Endothelial cell of umbilical vein (primary cell): ENCODE measurements around the gene FAM53B. TPM values are rescaled to one million over a fixed set of nuclear protein-coding genes. Genes with fewer than 3 reads are reported as not detected.

Source experiments
- BruUV-seq: library from RNA; stranded (reverse); fragments of 400-500 nt; replicated peaks from 2 replicates; lab custom pipeline; 2021; lab: Mats Ljungman, UMichigan
- CTCF ChIA-PET: fragments of 300-600, 350-600 bp; sonication (Branson Sonifier 250); formaldehyde crosslinking; loops from one replicate; lab custom pipeline; 2021; ENCODE audit warnings: antibody characterized with exemption, inconsistent platforms; lab: Charles Lee
- POLR2A ChIA-PET: fragments of 300-600, 350-600 bp; sonication (Branson Sonifier 250); formaldehyde crosslinking; loops from one replicate; lab custom pipeline; 2021; ENCODE audit warnings: antibody characterized with exemption, inconsistent platforms; lab: Charles Lee
- DNase-seq: peaks from one replicate; pipeline ENCODE4 v3.0.0-alpha.2; 2011; ENCODE audit warnings: low read depth, low spot score
- FAIRE-seq: peaks from 2 replicates; lab custom pipeline; 2011; peaks lifted over from hg19 to GRCh38; lab: Jason Lieb, UNC
- H2AFZ ChIP-seq: 2 replicates; pipeline ENCODE4 v1.6.0; 2012; ENCODE audit warnings: low read depth, low read length, control low read depth, inconsistent platforms
- H3K27ac ChIP-seq: 2 replicates; pipeline ENCODE4 v1.5.1; 2011; ENCODE audit warnings: low read depth, mild to moderate bottlenecking, control low read depth, low read length, moderate library complexity; ENCODE audit not compliant: insufficient read depth
- H3K27me3 ChIP-seq, 2 experiments: 2 replicates each; pipeline versions ENCODE4 v1.6.0 to v1.6.1; 2011; ENCODE audit warnings: low read length in 2 of 2, mixed read lengths in 1 of 2; ENCODE audit not compliant: control insufficient read depth in 2 of 2, insufficient read depth in 2 of 2
- H3K36me3 ChIP-seq, 2 experiments: 2 replicates in 1 of 2; 3 replicates in 1 of 2; pipeline ENCODE4 v1.5.1; 2011; ENCODE audit warnings: low read length in 2 of 2, mild to moderate bottlenecking in 1 of 2, moderate library complexity in 1 of 2; ENCODE audit not compliant: control insufficient read depth in 2 of 2, insufficient read depth in 2 of 2; ENCODE audit errors: extremely low read depth in 1 of 2
- H3K4me1 ChIP-seq: 3 replicates; pipeline ENCODE4 v1.5.1; 2011; ENCODE audit warnings: mild to moderate bottlenecking, low read length; ENCODE audit not compliant: control insufficient read depth, insufficient read depth; ENCODE audit errors: extremely low read depth
- H3K4me2 ChIP-seq: 2 replicates; pipeline ENCODE4 v1.6.1; 2011; ENCODE audit warnings: low read length, control low read depth, mixed read lengths; ENCODE audit not compliant: insufficient read depth
- H3K4me3 ChIP-seq, 3 experiments: fragments of 200-600 bp in 1 of 3; sonication (generic), shearing (Covaris generic) in 1 of 3; replicated peaks in 1 of 3; 2 replicates each; pipeline ENCODE4 v1.5.1; 2011 to 2016; ENCODE audit warnings: control low read depth in 3 of 3, low read length in 3 of 3, mild to moderate bottlenecking in 2 of 3, inconsistent platforms in 1 of 3, low read depth in 1 of 3, moderate library complexity in 1 of 3; ENCODE audit not compliant: insufficient read depth in 1 of 3
- H3K79me2 ChIP-seq: 2 replicates; pipeline ENCODE4 v1.6.0; 2012; ENCODE audit warnings: low read length, inconsistent platforms; ENCODE audit not compliant: control insufficient read depth, insufficient read depth
- H3K9ac ChIP-seq: replicated peaks from 2 replicates; pipeline ENCODE3; 2011; ENCODE audit warnings: low read length, control low read depth; ENCODE audit not compliant: insufficient read depth; ENCODE audit errors: extremely low read depth
- H3K9me1 ChIP-seq: replicated peaks from 3 replicates; pipeline ENCODE4 v1.6.0; 2011; ENCODE audit warnings: mild to moderate bottlenecking, low read length; ENCODE audit not compliant: control insufficient read depth, insufficient read depth; ENCODE audit errors: extremely low read depth
- H3K9me3 ChIP-seq: replicated peaks from 2 replicates; pipeline ENCODE4 v1.5.1; 2012; ENCODE audit warnings: low read length, inconsistent platforms; ENCODE audit not compliant: control insufficient read depth, insufficient read depth
- H4K20me1 ChIP-seq: replicated peaks from 2 replicates; pipeline ENCODE3; 2011; ENCODE audit warnings: mild to moderate bottlenecking, low read length; ENCODE audit not compliant: control insufficient read depth, insufficient read depth; ENCODE audit errors: extremely low read depth
- EZH2 ChIP-seq: IDR thresholded peaks from 2 replicates; pipeline ENCODE4 v1.6.1; 2012; ENCODE audit warnings: borderline replicate concordance, low read depth, mild to moderate bottlenecking, moderate library complexity, low read length, inconsistent platforms; ENCODE audit not compliant: severe bottlenecking
- FOS ChIP-seq: IDR thresholded peaks from 2 replicates; pipeline ENCODE4 v1.6.1; 2011; ENCODE audit warnings: mild to moderate bottlenecking, low read length, moderate library complexity, borderline replicate concordance; ENCODE audit not compliant: insufficient read depth
- GATA2 ChIP-seq: IDR thresholded peaks from 2 replicates; pipeline ENCODE4 v1.7.0; 2011; ENCODE audit warnings: low read depth, mild to moderate bottlenecking, moderate library complexity, mixed read lengths, low read length; ENCODE audit not compliant: insufficient read length, insufficient read depth
- JUN ChIP-seq: IDR thresholded peaks from 2 replicates; pipeline ENCODE4 v1.6.1; 2011; ENCODE audit warnings: borderline replicate concordance, low read depth; ENCODE audit not compliant: insufficient read length, insufficient read depth
- MYC ChIP-seq: IDR thresholded peaks from one replicate; pipeline ENCODE4 v1.6.1; 2011; ENCODE audit warnings: mild to moderate bottlenecking, low read depth, low read length
- POLR2A ChIP-seq: IDR thresholded peaks from 2 replicates; pipeline ENCODE4 v1.6.1; 2012; ENCODE audit warnings: low read depth, mild to moderate bottlenecking, control low read depth, low read length
- POLR2AphosphoS5 ChIP-seq: IDR thresholded peaks from 2 replicates; pipeline ENCODE4 v1.6.1; 2012; ENCODE audit warnings: low read depth, mild to moderate bottlenecking, control low read depth, low read length, moderate library complexity; ENCODE audit not compliant: insufficient read depth
- dilution Hi-C: fragments of 300-500 bp; cut with MboI; formaldehyde crosslinking; loops from one replicate; pipeline ENCODE4 v1.15.0; 2019; ENCODE audit warnings: low sequenced_read_pairs; ENCODE audit not compliant: extremely low pct_ligation_motif_present
- intact Hi-C: fragments of 100-400 bp; cut with micrococcal nuclease; formaldehyde crosslinking; loops from one replicate; pipeline ENCODE4 v1.10.0; 2022
- polyA plus RNA-seq, 4 experiments: library from polyadenylated mRNA; depleted of rRNA in 3 of 4; stranded (reverse) in 3 of 4; unstranded in 1 of 4; fragments of >200 nt; gene quantifications; 2 replicates each; pipeline versions ENCODE4 v1.2.1 to v1.2.3, GENCODE V29; 2011 to 2012; ENCODE audit warnings: missing spikeins in 1 of 4
- total RNA-seq: library from RNA; stranded (reverse); gene quantifications from 2 replicates; pipeline ENCODE4 v1.2.3, GENCODE V29; 2021
- TF ChIP-seq, protein P1 (sequence below), 2 donors: IDR thresholded peaks; 1 replicate in 1 of 2; 2 replicates in 1 of 2; pipeline ENCODE4 v1.5.1; 2011; ENCODE audit warnings: low read length in 2 of 2, mild to moderate bottlenecking in 2 of 2, moderate library complexity in 2 of 2, control low read depth in 1 of 2, inconsistent platforms in 1 of 2, low read depth in 1 of 2; ENCODE audit not compliant: insufficient read depth in 1 of 2; ENCODE audit errors: extremely low read depth in 1 of 2
- TF ChIP-seq, protein P2 (sequence below): IDR thresholded peaks from 2 replicates; pipeline ENCODE4 v1.6.1; 2011; ENCODE audit not compliant: insufficient read depth, insufficient read length

Gene FAM53B
- total and polyA plus RNA-seq, 2 donors (not counting 3 experiments of a cell fraction or from before 2014, with no cell fraction given): 8.5 to 21.1 TPM

DNA sequence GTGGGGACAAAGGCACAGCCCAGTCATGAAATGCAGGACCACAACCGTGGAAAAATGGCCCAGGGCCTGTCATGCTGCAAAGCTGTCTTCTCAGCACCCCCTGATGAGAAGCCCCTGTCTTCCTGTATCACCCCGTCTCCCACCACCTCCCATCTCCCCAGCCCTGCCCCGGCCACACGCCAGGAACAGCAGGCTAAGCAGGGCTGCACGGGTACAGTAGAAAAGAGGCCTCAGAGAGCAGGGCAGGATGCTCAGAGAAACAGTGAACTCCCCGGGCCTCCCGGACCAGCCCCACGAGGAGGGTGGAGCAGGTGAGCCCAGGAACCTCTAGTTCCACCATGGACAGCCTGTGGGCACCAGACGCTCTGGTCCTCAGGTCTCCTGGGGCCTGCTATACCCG, 77.7 kb downstream of the FAM53B start:
- Histone ChIP-seq H3K9ac (no peak overlapping the region), H2AFZ (no peak overlapping the region), H3K36me3 (peaks cover 0 to 9% of the 10 kb centered on the region in 2 experiments), H3K4me3 (no peak overlapping the region), H4K20me1 (no peaks in the 10 kb centered on the region), H3K9me3 (no peaks in the 10 kb centered on the region), H3K79me2 (no peaks in the 10 kb centered on the region), H3K27me3 (no peaks in the 10 kb centered on the region), H3K4me2 (no peak overlapping the region), H3K27ac (no peak overlapping the region), H3K9me1 (no peaks in the 10 kb centered on the region), H3K4me1 (peaks cover 7% of the 10 kb centered on the region)
- ChIA-PET CTCF (interaction anchor here (0.8 to 1.1 kb wide), 2 partner anchors 10 to 35 kb away, joined by 3 read pairs; no protein-coding TSS in a partner anchor), POLR2A (no interaction called here)
- FAIRE-seq (no peak), DNase-seq (no peak)
- intact Hi-C loops (no loop called here), dilution Hi-C loops (no loop called here)
- no peak for TF ChIP-seq POLR2AphosphoS5
- no peak for TF ChIP-seq POLR2A
- TF ChIP-seq, protein P1, sequence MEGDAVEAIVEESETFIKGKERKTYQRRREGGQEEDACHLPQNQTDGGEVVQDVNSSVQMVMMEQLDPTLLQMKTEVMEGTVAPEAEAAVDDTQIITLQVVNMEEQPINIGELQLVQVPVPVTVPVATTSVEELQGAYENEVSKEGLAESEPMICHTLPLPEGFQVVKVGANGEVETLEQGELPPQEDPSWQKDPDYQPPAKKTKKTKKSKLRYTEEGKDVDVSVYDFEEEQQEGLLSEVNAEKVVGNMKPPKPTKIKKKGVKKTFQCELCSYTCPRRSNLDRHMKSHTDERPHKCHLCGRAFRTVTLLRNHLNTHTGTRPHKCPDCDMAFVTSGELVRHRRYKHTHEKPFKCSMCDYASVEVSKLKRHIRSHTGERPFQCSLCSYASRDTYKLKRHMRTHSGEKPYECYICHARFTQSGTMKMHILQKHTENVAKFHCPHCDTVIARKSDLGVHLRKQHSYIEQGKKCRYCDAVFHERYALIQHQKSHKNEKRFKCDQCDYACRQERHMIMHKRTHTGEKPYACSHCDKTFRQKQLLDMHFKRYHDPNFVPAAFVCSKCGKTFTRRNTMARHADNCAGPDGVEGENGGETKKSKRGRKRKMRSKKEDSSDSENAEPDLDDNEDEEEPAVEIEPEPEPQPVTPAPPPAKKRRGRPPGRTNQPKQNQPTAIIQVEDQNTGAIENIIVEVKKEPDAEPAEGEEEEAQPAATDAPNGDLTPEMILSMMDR (IDR thresholded peaks at IDR 0.05; ENCODE audit: extremely low read depth in 1 of 2, insufficient read depth in 1 of 2, low read depth in 1 of 2, low read length in 2 of 2): no peak
- TF ChIP-seq MYC: no peak
- no peak for TF ChIP-seq EZH2
- no TSS peak for BruUV-seq

DNA sequence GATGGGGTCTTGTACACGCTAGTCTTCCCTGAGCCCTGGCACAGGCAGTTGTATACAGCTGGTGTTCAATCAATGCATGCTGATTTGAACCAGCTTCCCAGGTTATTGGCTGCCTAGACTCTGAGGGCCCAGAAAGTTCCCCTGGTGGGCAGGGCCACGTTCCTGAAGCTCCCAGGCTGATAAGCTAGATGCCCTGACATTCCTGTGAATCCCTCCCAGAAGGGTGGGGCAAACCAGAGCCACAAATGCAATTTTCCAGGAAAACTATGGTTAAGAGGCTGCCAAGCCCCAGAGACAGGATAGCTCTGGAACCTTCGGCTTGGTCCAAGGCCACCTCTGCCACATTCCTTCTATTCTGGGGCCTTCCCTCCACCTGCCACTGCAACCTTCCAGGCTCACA, 78.2 kb downstream of the FAM53B start:
- ChIA-PET POLR2A (no interaction called here), CTCF (interaction anchor here (0.8 to 1.1 kb wide), 2 partner anchors 10 to 35 kb away, joined by 3 read pairs; no protein-coding TSS in a partner anchor)
- DNase-seq (no peak), FAIRE-seq (no peak)
- Histone ChIP-seq H3K9me1 (no peaks in the 10 kb centered on the region), H3K79me2 (no peaks in the 10 kb centered on the region), H3K27ac (no peak overlapping the region), H3K27me3 (no peaks in the 10 kb centered on the region), H4K20me1 (no peaks in the 10 kb centered on the region), H3K9me3 (no peaks in the 10 kb centered on the region), H3K4me3 (no peak overlapping the region), H3K36me3 (peaks cover 0 to 9% of the 10 kb centered on the region in 2 experiments), H3K9ac (no peak overlapping the region), H3K4me2 (no peak overlapping the region), H2AFZ (no peak overlapping the region), H3K4me1 (peaks cover 7% of the 10 kb centered on the region)
- dilution Hi-C loops: no loop called here
- intact Hi-C loops: no loop called here
- TF ChIP-seq POLR2AphosphoS5 (no peak), POLR2A (no peak), JUN (no peak), MYC (no peak), EZH2 (no peak), GATA2 (no peak), FOS (no peak)
- TF ChIP-seq, protein P1 (IDR thresholded peaks at IDR 0.05; ENCODE audit: extremely low read depth in 1 of 2, insufficient read depth in 1 of 2, low read depth in 1 of 2, low read length in 2 of 2): no peak
- TF ChIP-seq, protein P2, sequence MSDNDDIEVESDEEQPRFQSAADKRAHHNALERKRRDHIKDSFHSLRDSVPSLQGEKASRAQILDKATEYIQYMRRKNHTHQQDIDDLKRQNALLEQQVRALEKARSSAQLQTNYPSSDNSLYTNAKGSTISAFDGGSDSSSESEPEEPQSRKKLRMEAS: no peak
- BruUV-seq: no TSS peak
